Amniotic stem cell (primary cell): ENCODE measurements around the gene SLC25A42.
"Not testable (repeated sequence)": the region's sequence is repeated elsewhere in the genome, so short reads cannot be mapped to it uniquely, and the experiment has no call there.

Experiments used
- DNase-seq: peaks from one replicate; lab custom pipeline; 2025; lab: John Stamatoyannopoulos, UW

Gene SLC25A42

DNA sequence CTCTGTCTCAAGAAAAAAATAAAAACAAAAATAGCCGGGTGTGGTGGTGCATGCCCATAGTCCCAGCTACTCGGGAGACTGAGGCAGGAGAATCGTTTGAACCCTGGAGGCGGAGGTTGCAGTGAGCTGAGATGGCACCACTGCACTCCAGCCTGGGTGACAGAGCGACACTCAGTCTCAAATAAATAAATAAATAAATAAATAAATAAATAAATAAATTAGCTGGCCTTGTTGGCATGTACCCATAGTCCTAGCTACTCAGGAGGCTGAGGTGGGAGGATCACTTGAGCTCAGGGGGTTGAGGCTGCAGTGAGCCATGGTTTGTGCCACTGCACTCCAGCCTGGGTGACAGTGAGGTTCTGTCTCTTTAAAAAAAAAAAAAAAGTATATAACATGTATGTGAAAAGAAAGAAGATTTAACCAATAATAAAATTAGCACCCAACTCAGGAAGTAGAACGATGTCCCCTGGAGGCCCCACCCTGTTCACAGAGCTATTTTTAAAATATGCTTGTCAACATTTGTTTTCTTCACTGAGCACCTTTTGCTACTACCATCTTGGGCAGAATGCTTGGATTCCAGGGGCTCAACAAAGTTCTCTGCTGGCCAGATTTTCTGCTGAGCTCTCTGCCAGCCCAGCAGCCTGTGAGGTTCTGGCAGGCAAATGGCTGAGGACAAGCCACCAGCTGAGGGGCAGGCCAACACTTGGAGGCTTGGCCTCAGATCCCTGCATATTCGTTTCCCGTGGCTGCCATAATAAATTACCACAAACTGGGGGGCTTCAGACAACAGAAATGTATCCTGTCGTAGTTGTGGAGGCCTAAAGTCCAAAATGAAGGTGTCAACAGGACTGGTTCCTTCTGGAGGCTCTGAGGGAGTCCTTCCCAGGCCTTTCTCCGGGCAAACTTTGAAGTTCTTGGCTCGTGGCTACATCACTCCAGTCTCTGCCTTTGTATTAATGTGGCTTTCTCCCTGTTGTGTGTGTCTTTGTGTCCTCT lies 5.2 kb downstream of the SLC25A42 start:
- no peak for DNase-seq

DNA sequence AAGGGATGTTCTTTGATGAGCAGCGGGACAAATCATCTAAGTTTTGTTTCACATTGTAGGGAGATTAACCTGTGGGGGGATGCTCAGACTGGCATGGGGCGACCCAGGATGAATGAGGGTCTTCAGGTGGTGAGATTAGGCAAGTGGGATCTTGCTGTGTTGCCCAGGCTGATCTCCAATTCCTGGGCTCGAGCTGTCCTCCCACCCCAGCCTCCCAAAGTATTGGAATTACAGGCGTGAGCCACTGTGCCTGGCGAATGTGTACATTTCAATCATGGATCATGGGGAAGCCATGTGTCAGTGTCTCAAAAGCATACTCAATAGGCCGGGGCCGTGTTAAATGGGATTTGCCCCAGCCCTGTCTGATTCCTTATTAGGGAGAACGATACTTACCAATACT lies 8.1 kb downstream of the SLC25A42 start:
- DNase-seq, result no peak

- DNase-seq, result no peak
Measured at GRCh38 chr19:19074196-19074882, 10.5 kb downstream of the SLC25A42 start.

DNA sequence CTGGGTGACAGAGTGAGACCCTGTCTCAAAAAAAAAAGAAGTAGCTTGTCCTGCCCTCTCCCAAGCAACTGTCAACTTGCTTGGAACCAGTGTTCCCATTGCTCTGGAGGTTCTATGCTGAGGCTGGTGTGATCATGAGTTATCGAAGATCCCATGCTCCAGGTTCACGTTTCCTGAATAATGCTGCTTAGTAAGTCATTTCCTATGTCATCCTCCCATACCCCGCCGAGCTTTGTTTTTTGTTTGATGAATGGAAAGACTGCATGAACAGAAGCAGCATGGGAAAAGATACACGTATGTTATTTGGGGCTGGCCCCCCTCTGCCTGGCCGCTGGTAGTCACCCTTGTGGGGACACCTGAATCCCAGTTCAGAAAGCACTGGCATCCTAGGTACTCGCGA lies 11.3 kb downstream of the SLC25A42 start:
- no peak for DNase-seq

DNA sequence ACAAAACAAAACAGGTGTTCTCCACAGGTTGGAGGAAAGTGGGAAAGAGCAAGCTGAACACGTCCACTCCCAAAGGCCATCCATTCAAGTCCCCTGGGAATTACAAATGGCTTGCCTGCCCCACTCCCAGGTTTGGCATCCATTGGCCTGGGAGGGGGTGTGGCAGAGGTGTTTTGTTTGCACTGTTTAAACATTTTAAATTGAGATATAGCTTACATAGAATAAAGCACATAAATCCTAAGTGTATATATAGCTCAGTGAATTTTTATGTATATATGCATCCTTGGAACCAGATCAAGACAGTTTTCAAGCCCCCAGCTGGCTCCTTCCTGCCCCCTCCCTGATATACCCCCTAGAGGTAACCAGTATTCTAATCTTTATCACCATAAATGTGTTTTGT lies 12.7 kb downstream of the SLC25A42 start:
- DNase-seq, result no peak

DNA sequence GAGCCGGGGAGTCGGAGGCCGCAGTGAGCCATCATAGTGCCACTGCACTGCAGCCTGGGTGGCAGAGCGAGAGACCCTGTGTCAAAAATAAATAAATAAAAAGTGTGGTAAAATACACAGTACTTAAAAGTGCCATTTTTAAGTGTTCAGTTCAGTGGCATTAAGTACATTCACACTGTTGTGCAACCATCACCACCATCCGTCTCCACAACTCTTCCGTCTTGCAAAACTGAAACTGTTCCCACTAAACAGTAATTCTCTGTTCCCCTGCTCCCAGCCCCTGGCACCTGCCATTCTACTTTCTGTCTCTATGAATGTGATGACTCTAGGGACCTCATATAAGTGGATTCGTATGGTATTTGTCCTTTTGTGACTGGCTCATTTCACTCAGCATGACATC lies 13.3 kb downstream of the SLC25A42 start:
- no peak for DNase-seq

GRCh38 chr19:19078801-19079200 lies 15.0 kb downstream of the SLC25A42 start:
- DNase-seq, result no peak

DNA sequence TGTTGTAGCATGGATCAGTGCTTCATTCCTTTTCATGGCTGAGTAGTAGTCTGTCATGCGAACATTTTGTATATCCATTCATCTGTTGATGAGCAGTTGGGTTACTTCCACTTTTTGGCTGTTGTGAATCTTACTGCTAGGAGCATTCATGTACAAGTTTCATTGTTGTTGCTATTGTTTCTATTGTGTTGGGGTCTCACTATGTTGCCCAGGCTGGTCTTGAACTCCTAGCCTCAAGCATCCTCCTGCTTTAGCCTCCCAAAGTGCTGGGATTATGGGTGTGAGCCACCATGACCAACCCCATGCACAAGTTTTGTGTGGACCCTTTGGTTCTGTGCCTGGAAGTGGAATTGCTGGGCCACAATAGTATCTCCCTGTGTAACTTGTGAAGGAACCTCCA lies 15.8 kb downstream of the SLC25A42 start:
- DNase-seq, result no peak

- no peak for DNase-seq
Measured at GRCh38 chr19:19081642-19082151, 17.9 kb downstream of the SLC25A42 start.

DNA sequence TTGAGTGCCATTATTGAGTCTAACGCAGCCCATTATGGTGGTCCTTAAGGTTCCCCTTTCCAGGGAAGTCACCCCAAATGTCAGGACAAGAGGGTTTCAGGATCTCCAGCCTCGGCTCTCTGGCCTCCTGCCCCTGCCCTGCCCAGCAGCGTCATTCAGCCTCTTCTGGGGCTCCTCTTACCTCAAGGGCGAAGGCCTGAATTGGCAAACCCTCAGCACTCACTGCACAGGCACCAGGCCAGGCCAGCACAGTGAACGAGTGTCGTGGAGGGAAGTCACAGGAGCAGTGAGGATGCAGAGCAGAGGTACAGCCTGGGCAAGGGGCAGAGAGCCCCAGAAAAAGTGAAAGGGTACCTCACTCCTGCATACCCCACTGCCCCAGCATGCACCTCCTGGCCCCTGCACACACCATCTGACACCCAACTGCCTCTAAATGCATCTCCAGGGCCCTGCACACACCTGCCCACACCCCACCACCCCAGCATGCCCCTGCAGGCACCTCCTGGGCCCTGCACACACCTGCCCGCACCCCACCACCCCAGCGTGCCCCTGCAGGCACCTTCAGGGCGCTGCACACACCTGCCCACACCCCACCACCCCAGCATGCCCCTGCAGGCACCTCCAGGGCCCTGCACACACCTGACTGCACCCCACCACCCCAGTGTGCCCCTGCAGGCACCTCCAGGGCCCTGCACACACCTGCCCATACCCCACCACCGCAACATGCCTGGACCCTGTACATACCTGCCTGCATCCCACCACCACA lies 19.8 kb downstream of the SLC25A42 start:
- DNase-seq, result no peak

DNA sequence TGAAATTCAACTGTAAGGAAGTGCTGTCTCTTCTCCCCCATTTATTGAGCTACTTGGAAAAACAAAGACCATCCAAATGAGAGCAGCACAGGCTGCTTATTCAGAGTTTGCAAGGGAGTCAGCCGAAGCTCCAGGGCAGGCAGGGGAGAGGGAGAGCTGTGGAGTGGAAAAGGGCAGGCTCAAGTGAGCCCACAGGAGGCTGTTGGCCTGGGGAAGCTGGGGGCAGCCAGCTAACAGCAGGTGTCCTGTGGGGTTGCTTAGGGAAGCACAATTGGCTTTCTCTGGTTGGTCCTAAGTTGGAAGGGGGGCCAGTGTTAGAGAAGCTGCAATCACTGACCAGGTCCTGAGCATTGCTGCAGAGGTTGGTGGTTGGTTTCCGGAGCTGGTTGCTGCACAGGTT lies 23.9 kb downstream of the SLC25A42 start:
- no peak for DNase-seq

DNA sequence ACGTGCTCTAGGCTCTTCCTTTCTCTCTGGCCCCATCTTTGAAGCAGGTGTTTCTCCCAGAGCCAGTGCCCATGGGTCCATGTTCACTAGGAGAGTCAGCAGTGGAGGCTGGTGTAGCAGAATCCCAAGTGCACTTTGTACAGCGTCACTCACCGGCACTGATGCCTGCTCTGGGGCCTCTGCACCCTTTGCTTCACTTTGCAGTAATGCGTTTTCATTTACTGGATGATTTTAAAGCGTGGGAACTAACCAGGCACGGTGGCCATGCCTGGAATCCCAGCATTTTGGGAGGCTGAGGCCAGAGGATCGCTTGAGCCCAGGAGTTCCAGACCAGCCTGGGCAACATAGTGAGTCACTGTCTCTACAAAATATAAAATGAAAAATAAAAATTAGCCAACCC lies 30.7 kb downstream of the SLC25A42 start:
- DNase-seq, result no peak

- DNase-seq, result no peak
Measured at GRCh38 chr19:19095691-19096090, 31.9 kb downstream of the SLC25A42 start.

DNA sequence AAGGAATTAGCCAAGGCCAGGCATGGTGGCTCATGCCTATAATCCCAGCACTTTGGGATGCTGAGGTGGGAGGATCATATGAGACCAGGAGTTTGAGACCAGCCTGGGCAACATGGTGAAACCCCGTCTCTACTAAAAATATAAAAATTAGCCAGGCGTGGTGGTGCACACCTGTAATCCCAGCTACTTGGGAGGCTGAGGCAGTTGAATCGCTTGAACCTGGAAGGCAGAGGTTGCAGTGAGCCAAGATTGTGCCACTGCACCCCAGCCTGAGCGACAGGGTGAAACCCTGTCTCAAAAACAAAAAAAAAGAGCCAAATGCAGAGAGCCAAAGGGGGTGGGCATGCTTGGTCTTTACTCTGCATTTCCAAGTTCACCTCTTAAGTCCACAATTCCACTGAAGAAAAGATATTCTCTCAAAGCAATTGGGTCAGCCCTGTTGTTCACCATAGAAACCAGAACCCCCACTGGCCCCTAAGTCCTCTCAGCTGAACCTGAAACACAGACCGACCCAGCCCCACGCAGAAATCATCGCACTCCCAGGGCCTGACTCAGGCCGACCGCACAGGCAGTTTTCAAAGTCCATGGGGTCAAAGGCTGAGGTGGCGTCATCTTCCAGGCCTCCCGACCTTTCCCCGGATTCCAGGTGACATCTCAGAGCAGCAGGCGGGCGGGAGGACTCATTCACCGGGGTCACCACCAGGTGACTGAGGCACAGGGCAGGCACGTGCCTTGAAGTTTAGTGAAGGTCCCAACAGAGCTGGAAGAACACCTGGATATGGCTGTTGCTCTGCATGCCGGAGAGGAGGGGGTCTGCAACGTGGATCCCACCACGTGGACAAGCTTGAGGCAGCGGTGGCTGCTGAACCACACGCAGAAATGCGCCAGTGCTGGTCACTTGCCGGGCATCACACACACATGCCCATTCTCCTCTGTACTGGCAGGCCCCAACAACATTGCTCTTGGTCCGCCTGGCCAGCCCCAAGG lies 33.1 kb downstream of the SLC25A42 start:
- DNase-seq, result no peak

GRCh38 chr19:19098084-19098702 lies 34.4 kb downstream of the SLC25A42 start:
- no peak for DNase-seq

DNA sequence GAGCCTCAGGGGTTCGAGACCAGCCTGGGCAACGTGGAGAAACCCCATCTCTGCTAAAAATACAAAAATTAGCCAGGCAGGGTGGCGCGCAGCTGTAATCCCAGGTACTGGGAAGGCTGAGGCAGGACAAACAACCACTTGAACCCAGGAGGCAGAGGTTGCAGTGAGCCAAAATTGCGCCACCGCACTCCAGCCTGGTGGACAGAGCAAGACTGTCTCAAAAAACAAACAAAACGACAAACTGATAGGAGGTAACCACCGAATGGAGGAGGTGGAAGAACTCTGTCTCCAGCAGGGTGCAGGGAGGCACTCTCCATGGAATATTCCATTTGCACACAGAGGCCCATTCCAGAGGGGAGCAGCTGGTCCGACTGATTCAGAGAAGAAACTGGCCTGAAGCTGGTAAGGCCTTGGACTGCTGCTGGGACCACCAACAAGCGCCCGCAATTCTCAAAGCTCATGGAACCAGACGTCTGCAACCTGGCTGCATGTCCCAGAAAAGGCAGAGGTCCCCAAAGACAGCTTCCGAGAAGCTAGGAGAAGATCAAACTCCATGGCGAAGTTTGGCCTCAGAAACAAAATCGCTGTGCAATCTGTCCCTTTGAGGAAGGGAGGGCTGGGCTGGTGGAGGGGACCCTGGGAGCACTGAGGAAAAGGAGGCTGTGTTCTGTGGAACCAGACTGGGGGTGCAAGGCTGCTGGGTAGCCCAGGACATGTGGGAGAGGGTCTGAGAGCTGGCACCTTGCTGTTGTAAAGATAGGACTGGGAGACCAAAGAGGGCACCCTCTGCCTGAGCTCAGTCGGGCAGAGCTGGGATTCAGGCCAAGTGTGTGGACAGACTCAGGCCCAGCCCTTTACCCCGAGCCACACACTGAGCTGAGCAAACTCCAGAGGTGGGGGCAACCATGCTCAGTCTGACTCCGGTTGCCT lies 35.2 kb downstream of the SLC25A42 start:
- no peak for DNase-seq

GRCh38 chr19:19101540-19101939 lies 37.7 kb downstream of the SLC25A42 start:
- DNase-seq, result no peak

- DNase-seq, result not testable (repeated sequence)
Measured at GRCh38 chr19:19102566-19102965, 38.8 kb downstream of the SLC25A42 start.

GRCh38 chr19:19103167-19103566 lies 39.4 kb downstream of the SLC25A42 start:
- no peak for DNase-seq
